NB4 (cell line): ENCODE results near the gene TOMM20.

Experiments used
- DNase-seq: peaks from one replicate; pipeline ENCODE4 v3.0.0; 2010; ENCODE audit warnings: low read depth
- H3K4me3 ChIP-seq: one replicate; pipeline ENCODE4 v1.5.1; 2011; ENCODE audit warnings: mild to moderate bottlenecking, low read depth, low read length, moderate library complexity
- CTCF ChIP-seq: IDR thresholded peaks from one replicate; pipeline ENCODE4 v1.5.1; 2012; ENCODE audit warnings: low read depth, low read length
- MAX ChIP-seq: IDR thresholded peaks from 2 replicates; pipeline ENCODE4 v1.6.1; 2011; ENCODE audit warnings: low read depth, low read length
- MYC ChIP-seq: IDR thresholded peaks from 2 replicates; pipeline ENCODE4 v1.6.1; 2011; ENCODE audit warnings: low read depth, low read length
- POLR2A ChIP-seq: IDR thresholded peaks from 2 replicates; pipeline ENCODE4 v1.6.1; 2011; ENCODE audit warnings: mild to moderate bottlenecking; ENCODE audit not compliant: insufficient read length; ENCODE audit errors: extremely low read depth

Gene TOMM20

GRCh38 chr1:235131961-235132360 lies 3.3 kb upstream of the TOMM20 start:
- no peak for TF ChIP-seq MYC
- peak; percentile 33 for DNase-seq

GRCh38 chr1:235130766-235131270 lies 2.2 kb upstream of the TOMM20 start:
- no peak for DNase-seq
- H3K4me3 ChIP-seq = no peak overlapping the region
- TF ChIP-seq MAX = no peak
- no peak for TF ChIP-seq MYC
- no peak for TF ChIP-seq CTCF
- TF ChIP-seq POLR2A = no peak

More at GRCh38 chr1:235131961-235132360, 3.3 kb upstream of the TOMM20 start:
- no peak overlapping the region for H3K4me3 ChIP-seq

GRCh38 chr1:235129774-235130570 lies 1.3 kb upstream of the TOMM20 start:
- no peak overlapping the region for H3K4me3 ChIP-seq
- no peak for DNase-seq
- TF ChIP-seq MYC (no peak), MAX (no peak), CTCF (no peak), POLR2A (no peak)

- H3K4me3 ChIP-seq = peak overlapping the region; percentile 99
- DNase-seq = peak; percentile 28
- no peak for TF ChIP-seq CTCF
- TF ChIP-seq POLR2A = no peak
- TF ChIP-seq MAX = no peak
- no peak for TF ChIP-seq MYC
Measured at GRCh38 chr1:235127732-235128455, 743 bp downstream of the TOMM20 start.

GRCh38 chr1:235127203-235127602 lies 1.4 kb downstream of the TOMM20 start:
- no peak for TF ChIP-seq POLR2A
- DNase-seq = no peak
- H3K4me3 ChIP-seq = peak overlapping the region; percentile 99

- no peak for DNase-seq
- H3K4me3 ChIP-seq = peak overlapping the region; percentile 16
- TF ChIP-seq MYC = no peak
- no peak for TF ChIP-seq MAX
- TF ChIP-seq POLR2A = no peak
- TF ChIP-seq CTCF = no peak
Measured at GRCh38 chr1:235124665-235125064, 4.0 kb downstream of the TOMM20 start.
